Muscle of leg (tissue), 11 donors: Measurements from ENCODE around the gene MAML2. TPM values are rescaled to one million over a fixed set of nuclear protein-coding genes. Genes with fewer than 3 reads are reported as not detected.

Experiments
- DNase-seq: peaks from one replicate; pipeline ENCODE4 v3.0.0; 2013
- H3K27ac ChIP-seq: one replicate; pipeline ENCODE4 v1.5.1; 2013; ENCODE audit warnings: mild to moderate bottlenecking, low read length, control low read depth
- H3K27me3 ChIP-seq: one replicate; pipeline ENCODE4 v1.6.1; 2013; ENCODE audit warnings: low read length; ENCODE audit not compliant: control insufficient read depth, insufficient read depth
- H3K36me3 ChIP-seq: one replicate; pipeline ENCODE4 v1.6.1; 2013; ENCODE audit warnings: low read length; ENCODE audit not compliant: control insufficient read depth, insufficient read depth
- H3K4me1 ChIP-seq: one replicate; pipeline ENCODE4 v1.6.1; 2013; ENCODE audit warnings: low read length; ENCODE audit not compliant: control insufficient read depth, insufficient read depth
- H3K4me3 ChIP-seq: one replicate; pipeline ENCODE4 v1.5.1; 2013; ENCODE audit warnings: low read length, control low read depth
- H3K9me3 ChIP-seq: replicated peaks from 2 replicates; pipeline ENCODE4 v1.6.1; 2013; ENCODE audit warnings: low read depth, low read length; ENCODE audit not compliant: control insufficient read depth
- WGBS: methylation state at CpG from one replicate; pipeline ENCODE4 v1.1.5; 2013; ENCODE audit warnings: missing lambda C conversion rate; ENCODE audit not compliant: insufficient coverage; 5-methylcytosine and 5-hydroxymethylcytosine counted together
- polyA plus RNA-seq, 8 donors: library from polyadenylated mRNA; unstranded; fragments of 120-200 nt; gene quantifications; one replicate each; pipeline versions ENCODE4 v1.2.1 to v1.2.3, GENCODE V29; 2013; ENCODE audit warnings: inconsistent platforms in 1 of 8, low replicate concordance in 1 of 8; ENCODE audit not compliant: insufficient read length in 8 of 8, insufficient read depth in 1 of 8
- total RNA-seq: library from RNA; stranded (reverse); fragments of 120-200 nt; gene quantifications from one replicate; pipeline ENCODE4 v1.2.4, GENCODE V29; 2013

Gene MAML2
- total and polyA plus RNA-seq, 9 donors: 4.0 to 7.8 (median 5.7) TPM

DNA sequence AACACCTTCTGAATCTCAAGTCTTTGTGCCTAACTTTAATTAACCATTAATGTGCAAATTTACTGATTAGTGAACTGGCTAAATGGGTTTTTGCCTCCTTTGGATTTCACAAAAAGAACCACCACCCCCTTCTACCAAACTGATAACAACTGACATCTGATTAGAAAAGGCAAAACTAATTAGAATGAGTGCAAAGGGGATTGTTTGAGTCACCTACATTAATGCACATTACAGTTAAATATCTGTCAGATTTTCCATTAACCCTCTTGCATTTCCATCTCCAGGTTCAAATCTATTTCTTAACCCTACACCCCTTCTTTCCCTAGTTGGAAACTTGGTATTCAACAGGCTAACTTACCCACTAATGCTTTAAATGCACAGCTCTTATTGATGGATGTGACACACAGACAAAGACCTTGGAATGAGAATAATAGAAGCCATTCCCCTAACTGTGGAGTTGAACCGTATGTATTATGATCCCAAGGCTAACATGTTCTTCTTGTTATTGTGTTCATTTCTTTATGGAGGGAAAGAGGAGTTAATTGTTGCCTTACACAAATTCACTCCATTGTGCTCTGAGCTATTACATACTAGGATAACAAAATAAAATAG is 257.6 kb downstream of the MAML2 start:
- no peaks in the 10 kb centered on the region for H3K9me3 ChIP-seq
- H3K36me3 ChIP-seq: no peaks in the 10 kb centered on the region
- H3K4me1 ChIP-seq: peaks cover 3% of the 10 kb centered on the region
- WGBS: no CpG with 5 or more reads among the region's 1 CpG
- H3K27me3 ChIP-seq: no peaks in the 10 kb centered on the region
- no peak for DNase-seq
- H3K27ac ChIP-seq: no peak overlapping the region
- no peak overlapping the region for H3K4me3 ChIP-seq

DNA sequence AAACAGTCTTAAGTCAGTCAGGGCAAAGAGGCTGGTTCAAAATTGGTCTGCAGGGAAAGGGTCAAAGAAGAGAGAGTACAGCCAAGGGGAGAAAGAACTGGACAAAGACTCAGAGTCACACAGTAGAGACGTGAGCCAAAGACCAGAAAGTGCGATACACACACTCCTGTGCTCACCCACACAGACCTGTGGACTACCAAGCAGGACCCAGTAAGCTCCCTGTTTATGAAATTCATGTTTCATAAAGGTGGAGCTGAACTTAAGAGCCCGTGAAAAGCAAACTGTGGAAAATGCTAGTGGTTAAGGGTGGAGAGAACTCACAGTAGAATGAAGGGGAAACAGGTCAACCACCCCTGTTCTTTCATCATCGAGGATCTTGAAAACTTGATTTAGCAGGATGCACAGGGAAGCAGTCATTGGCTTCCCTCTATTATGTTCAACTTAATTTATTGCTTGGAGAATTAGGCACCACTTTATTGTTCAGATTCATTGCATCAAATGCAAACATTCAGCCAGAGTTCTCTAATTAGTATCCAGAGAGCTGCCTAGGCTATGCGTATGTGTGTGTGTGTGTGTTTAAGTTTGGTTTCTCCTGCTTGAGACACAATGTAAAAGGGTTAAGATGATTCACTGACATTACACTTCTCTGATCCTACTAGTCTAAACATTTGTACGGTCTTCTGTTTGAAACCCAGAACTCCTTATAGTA is 258.2 kb downstream of the MAML2 start:
- WGBS: 67% methylated on average over 1 of the region's 6 CpGs
- no peaks in the 10 kb centered on the region for H3K9me3 ChIP-seq
- H3K4me3 ChIP-seq: no peak overlapping the region
- H3K36me3 ChIP-seq: no peaks in the 10 kb centered on the region
- no peak overlapping the region for H3K27ac ChIP-seq
- no peak for DNase-seq
- peaks cover 3% of the 10 kb centered on the region for H3K4me1 ChIP-seq
- no peaks in the 10 kb centered on the region for H3K27me3 ChIP-seq

DNA sequence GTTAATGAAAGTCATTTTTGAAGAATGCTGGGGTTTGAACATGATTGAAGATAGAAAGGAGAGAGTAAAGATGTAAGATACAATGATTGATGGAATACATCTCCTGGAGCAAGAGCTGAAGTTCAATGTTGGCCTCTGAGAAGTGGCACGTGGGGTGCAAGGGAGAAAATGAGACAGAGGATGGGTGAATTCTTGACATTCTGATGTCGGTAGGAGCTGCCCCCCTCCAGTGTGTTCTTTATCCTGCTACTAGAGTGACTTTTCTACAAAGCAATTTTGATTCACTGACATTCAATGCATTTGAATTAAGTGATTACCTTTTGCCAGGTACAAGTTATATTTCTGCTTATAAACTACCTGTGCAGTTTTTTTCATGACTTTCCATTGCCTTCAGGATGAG is 260.1 kb downstream of the MAML2 start:
- Histone ChIP-seq H3K4me3 (no peak overlapping the region), H3K27ac (no peak overlapping the region), H3K27me3 (no peaks in the 10 kb centered on the region), H3K36me3 (no peaks in the 10 kb centered on the region), H3K4me1 (peaks cover 3% of the 10 kb centered on the region), H3K9me3 (no peaks in the 10 kb centered on the region)
- no peak for DNase-seq
- 100% methylated on average over 1 of the region's 2 CpGs for WGBS

DNA sequence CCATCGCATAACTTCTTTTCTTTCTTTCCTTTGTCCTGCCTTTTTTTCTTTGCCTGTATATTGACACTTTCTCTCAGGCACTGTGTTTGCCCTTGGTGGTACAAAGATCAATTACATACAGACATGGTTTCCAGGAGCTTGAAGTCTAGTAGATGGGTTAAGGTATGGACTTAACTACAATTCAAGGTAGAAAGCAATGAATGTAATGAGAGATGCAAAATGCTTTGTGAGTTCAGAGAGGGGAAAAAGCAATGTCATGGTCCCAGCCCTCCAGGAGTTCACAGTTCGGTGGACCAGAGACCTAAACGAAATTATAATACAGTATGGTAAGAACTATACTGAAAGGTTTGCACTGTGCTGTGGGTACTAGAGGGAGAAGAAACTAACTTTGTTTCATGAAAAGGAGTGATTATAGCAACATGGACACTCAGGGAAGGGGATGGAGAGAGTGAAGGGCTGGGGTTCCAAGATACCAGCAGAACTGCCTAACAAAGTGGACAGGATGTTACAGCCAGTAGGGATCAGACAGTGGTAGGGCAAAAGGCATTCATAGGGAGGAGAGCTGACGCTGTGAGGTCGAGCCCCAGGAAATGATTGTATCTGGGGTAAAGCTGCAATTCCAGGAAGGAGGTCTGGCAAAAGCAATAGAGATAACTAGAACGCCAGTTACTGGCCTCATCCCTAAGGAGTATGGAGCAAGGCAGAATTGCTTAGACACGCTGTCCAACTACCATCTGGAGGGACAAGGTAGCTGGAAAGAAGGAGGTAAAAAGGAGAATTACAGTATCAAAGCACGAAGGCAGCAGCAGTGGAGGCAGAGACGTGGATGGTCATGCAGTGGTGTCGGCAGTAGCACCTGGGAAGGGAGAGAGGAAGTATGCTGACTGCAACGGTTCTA is 260.7 kb downstream of the MAML2 start:
- no peak for DNase-seq
- H3K27me3 ChIP-seq: no peaks in the 10 kb centered on the region
- 66% methylated on average over 8 of the region's 11 CpGs for WGBS
- H3K36me3 ChIP-seq: no peaks in the 10 kb centered on the region
- no peak overlapping the region for H3K4me3 ChIP-seq
- H3K9me3 ChIP-seq: no peaks in the 10 kb centered on the region
- H3K4me1 ChIP-seq: peaks cover 9% of the 10 kb centered on the region
- no peak overlapping the region for H3K27ac ChIP-seq

DNA sequence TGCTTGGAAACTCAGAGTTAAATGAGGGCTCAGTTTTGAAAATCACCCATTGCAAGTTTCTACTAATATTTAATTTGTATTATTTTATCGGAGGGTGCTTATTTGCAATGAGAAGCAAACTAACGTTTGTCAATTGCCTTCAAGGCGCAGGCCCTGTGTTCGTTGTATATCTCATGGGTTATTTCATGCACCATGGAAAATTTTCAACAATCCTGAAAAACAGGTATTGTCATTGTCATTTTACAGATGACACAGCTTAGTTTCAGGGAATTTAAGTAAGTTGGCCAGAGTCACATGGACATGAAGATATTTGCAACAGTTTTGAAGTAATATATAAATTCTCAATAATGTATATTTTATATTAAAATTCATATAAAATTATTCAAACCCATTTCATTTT is 261.4 kb downstream of the MAML2 start:
- DNase-seq: no peak
- H3K4me1 ChIP-seq: peaks cover 9% of the 10 kb centered on the region
- H3K36me3 ChIP-seq: no peaks in the 10 kb centered on the region
- no peaks in the 10 kb centered on the region for H3K27me3 ChIP-seq
- no peaks in the 10 kb centered on the region for H3K9me3 ChIP-seq
- no peak overlapping the region for H3K4me3 ChIP-seq
- no CpG with 5 or more reads among the region's 4 CpGs for WGBS
- no peak overlapping the region for H3K27ac ChIP-seq

DNA sequence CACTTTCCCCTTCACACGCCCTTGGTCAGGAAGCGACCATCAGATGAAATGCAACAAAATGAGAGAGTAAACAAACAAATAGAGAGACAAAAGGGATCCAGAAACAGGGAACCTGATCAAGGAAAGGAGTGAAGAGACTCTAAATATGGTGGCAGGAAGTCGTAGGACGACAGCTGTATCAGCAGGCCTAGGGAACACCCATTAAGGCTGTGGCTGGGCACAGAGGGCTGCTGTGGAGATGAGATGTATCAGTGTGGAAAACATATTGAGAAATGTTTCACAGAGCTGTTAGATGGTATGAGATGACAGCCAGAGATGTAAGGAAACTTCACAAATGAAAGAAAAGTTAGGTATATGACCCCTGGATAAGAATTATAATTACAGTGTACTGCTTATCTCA is 263.3 kb downstream of the MAML2 start:
- H3K4me1 ChIP-seq: peaks cover 13% of the 10 kb centered on the region
- 72% methylated on average over 2 of the region's 4 CpGs for WGBS

DNA sequence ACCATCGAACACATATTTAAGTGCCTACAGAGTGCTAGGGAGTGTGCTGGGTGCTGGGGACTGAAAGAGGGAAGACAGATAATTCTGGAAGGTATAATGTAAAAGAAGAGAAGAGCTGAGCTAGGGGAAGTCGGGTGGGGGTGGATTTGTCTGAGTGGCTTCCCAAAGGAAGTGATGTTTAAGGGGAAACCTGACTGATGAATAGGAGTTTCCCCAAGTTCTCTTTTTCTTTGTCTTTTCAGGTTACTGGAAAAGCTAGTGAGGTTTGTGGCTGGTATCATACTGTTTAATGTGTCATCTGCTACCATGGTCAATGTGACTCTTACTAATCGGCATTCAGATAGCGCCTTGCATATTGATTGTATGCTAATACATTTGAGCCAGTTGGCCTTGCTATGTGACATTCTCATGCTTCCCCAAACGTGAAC is 267.4 kb downstream of the MAML2 start:
- Histone ChIP-seq H3K4me1 (peaks cover 10% of the 10 kb centered on the region), H3K36me3 (no peaks in the 10 kb centered on the region), H3K27ac (no peak overlapping the region), H3K9me3 (no peaks in the 10 kb centered on the region), H3K4me3 (no peak overlapping the region), H3K27me3 (no peaks in the 10 kb centered on the region)
- no peak for DNase-seq
- 70% methylated on average over 2 of the region's 5 CpGs for WGBS

More for the DNA sequence above, 263.3 kb downstream of the MAML2 start:
- Histone ChIP-seq H3K4me3 (no peak overlapping the region), H3K27ac (no peak overlapping the region), H3K27me3 (no peaks in the 10 kb centered on the region), H3K9me3 (no peaks in the 10 kb centered on the region), H3K36me3 (no peaks in the 10 kb centered on the region)
- DNase-seq: no peak

DNA sequence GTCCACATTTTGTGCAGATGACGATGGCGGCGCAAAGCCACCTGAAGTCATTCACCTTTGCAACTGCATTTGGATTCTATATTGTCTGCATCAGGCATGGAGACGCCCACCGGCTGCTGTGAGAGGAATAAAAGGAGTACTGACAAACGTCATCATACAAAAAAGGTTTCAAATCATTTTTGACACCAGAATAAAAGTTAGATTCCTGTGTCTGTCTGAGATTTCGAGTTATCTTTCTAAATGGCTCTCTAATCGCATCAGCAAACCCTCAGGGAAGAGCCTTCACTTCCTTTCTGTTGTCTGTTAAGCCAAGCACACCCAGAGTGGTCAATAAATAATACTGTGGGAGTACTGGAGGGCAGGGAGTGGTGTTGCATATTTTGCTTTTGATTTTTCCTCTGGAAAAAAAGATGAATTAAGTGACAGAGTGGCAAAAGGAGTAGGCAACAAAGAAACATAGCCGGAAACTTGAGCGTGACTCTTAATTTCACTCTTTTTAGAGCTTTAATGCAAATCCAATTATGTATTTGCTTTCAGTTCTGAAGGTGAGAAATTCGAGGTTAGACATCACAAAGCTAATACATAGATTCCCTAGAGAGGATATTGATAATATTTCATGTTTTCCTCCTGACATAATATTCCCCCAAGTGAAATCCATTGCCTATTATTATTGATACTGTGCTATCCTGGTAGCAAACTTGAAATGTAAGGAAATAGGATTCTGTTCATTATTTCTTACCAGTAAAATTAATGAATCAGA is 268.3 kb downstream of the MAML2 start:
- 96% methylated on average over 3 of the region's 11 CpGs for WGBS
- Histone ChIP-seq H3K4me1 (peaks cover 10% of the 10 kb centered on the region), H3K36me3 (no peaks in the 10 kb centered on the region), H3K9me3 (no peaks in the 10 kb centered on the region), H3K27ac (no peak overlapping the region), H3K27me3 (no peaks in the 10 kb centered on the region), H3K4me3 (no peak overlapping the region)
- no peak for DNase-seq

DNA sequence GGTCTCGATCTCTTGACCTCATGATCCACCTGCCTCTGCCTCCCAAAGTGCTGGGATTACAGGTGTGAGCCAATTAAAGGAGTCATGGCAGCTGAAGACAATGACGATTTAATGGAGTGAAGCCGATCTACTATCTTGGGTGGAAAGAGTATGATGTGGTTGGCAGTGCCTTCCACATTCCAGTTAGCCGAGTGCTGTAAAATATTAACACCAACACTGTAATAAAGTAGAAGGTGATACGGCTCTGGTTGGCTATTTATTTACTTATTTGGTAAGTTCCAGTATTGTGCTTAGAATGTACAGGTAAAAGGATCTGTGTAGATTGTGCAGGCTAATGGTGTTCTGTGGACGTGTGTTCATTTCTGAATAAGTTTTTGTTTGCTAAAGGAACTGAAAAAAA is 269.5 kb downstream of the MAML2 start:
- no peaks in the 10 kb centered on the region for H3K36me3 ChIP-seq
- no peak overlapping the region for H3K4me3 ChIP-seq
- peaks cover 10% of the 10 kb centered on the region for H3K4me1 ChIP-seq
- no peak for DNase-seq
- H3K27me3 ChIP-seq: no peaks in the 10 kb centered on the region
- no CpG with 5 or more reads among the region's 6 CpGs for WGBS
- no peak overlapping the region for H3K27ac ChIP-seq
- no peaks in the 10 kb centered on the region for H3K9me3 ChIP-seq
